ENCODE data around the gene LRRFIP1.

The LRRFIP1 gene

DNA sequence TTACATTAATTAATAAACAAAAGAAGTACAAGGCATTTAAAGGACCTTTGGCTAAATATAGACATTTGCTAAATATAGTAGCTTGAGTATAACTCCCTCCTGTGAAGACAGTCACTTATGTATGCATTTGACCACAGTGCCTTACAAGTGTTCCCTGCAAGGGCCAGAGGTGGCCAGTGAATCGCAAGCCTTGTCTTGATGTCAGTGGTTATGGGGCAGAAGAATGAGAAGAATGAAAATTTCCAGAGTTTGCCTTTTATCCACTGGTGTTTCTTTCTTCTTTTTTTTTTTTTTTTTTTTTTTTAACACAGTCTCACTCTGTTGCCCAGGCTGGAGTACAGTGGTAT is 1.8 kb downstream of the LRRFIP1 start:
- TF ChIP-seq TAF1 (IDR thresholded peaks at IDR 0.05; ENCODE audit: borderline replicate concordance, insufficient read depth, low read length) (no peak), POLR2AphosphoS5 (IDR thresholded peaks at IDR 0.05; ENCODE audit: low read depth, low read length) (no peak), FOXP2 (optimal IDR thresholded peaks at IDR 0.05; ENCODE audit: borderline replicate concordance, extremely low read depth, extremely low read length, insufficient read depth) (no peak), SIN3A (IDR thresholded peaks at IDR 0.05; ENCODE audit: borderline replicate concordance, insufficient read depth, low read length) (no peak), REST (IDR thresholded peaks at IDR 0.05; ENCODE audit: insufficient read depth in 1 of 2, low read depth in 2 of 2, low read length in 2 of 2) (no peak)

DNA sequence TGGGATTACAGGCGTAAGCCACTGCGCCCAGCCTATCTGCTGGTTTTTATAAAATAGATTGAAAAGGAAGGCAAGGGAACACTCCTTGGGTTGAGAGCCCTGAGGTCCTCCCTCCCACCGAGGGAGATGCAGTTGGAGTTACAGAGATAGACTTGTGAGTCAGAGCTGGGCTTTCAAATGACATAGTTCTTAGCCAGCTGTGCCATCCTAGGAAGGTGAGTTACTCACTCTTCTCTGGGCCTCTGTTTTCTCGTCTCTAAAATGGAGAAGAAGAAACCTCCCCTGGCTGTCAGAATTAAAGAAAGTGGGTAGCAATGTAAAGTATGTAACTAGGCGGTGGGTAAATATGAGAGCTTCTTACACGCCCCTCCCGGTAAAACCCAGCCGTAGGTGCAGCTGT is 2.4 kb downstream of the LRRFIP1 start:
- TF ChIP-seq FOXP2 (optimal IDR thresholded peaks at IDR 0.05; ENCODE audit: borderline replicate concordance, extremely low read depth, extremely low read length, insufficient read depth) (no peak), REST (IDR thresholded peaks at IDR 0.05; ENCODE audit: insufficient read depth in 1 of 2, low read depth in 2 of 2, low read length in 2 of 2) (no peak), POLR2AphosphoS5 (IDR thresholded peaks at IDR 0.05; ENCODE audit: low read depth, low read length) (no peak), TAF1 (IDR thresholded peaks at IDR 0.05; ENCODE audit: borderline replicate concordance, insufficient read depth, low read length) (no peak), SIN3A (IDR thresholded peaks at IDR 0.05; ENCODE audit: borderline replicate concordance, insufficient read depth, low read length) (no peak)

DNA sequence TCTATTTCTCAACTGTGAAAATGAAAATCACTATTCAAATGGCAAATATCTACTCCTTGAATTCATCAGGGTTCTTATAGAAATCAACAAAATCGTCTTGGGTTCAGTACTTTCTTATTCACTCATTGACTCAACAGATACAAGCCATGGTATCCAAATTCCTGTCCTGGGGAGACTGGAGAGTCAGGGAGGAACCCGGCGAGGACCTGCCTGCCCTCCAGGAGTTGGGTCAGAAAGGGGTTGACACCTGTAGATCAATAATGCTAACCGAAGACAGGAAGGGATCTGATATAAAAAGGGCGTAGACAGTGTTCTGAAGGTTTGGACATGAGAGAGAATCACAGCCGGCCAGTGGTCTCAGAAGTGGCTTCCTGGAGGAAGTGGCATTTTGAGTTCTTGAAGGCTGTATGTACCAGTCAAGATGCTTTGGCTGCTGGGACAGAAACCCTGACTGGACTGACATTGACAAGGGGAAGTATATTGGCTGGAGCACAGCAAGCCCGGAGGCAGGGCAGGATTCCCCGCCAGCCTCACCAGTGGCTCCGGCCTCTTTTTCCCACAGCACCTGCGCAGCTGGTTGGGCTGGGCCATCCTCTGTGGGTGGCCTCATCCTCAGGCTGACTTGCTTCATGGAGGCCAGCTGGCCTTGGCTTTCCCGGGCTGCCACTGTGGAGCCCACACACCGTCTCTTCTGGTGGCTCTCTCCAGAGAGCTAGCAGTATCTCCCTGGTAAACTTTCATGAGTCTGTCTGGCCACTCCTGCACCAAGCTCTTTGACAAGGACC is 3.0 kb downstream of the LRRFIP1 start:
- no peak for TF ChIP-seq SIN3A (IDR thresholded peaks at IDR 0.05; ENCODE audit: borderline replicate concordance, insufficient read depth, low read length)
- TF ChIP-seq TAF1 (IDR thresholded peaks at IDR 0.05; ENCODE audit: borderline replicate concordance, insufficient read depth, low read length): no peak
- TF ChIP-seq POLR2AphosphoS5 (IDR thresholded peaks at IDR 0.05; ENCODE audit: low read depth, low read length): no peak
- no peak for TF ChIP-seq FOXP2 (optimal IDR thresholded peaks at IDR 0.05; ENCODE audit: borderline replicate concordance, extremely low read depth, extremely low read length, insufficient read depth)
- no peak for TF ChIP-seq REST (IDR thresholded peaks at IDR 0.05; ENCODE audit: insufficient read depth in 1 of 2, low read depth in 2 of 2, low read length in 2 of 2)

GRCh38 chr2:237631007-237631785 is 3.8 kb downstream of the LRRFIP1 start:
- TF ChIP-seq FOXP2 (optimal IDR thresholded peaks at IDR 0.05; ENCODE audit: borderline replicate concordance, extremely low read depth, extremely low read length, insufficient read depth) (no peak), POLR2AphosphoS5 (IDR thresholded peaks at IDR 0.05; ENCODE audit: low read depth, low read length) (no peak), TAF1 (IDR thresholded peaks at IDR 0.05; ENCODE audit: borderline replicate concordance, insufficient read depth, low read length) (no peak), REST (IDR thresholded peaks at IDR 0.05; ENCODE audit: insufficient read depth in 1 of 2, low read depth in 2 of 2, low read length in 2 of 2) (no peak), SIN3A (IDR thresholded peaks at IDR 0.05; ENCODE audit: borderline replicate concordance, insufficient read depth, low read length) (no peak)
